Uterus (tissue), 2 donors: ENCODE data around the gene GAS7.

Source experiments
- CTCF ChIP-seq, 4 experiments: fragments of 200-600 bp in 2 of 4; fragments of 450-650 bp in 2 of 4; sonication (generic) in 2 of 4; IDR thresholded peaks; one replicate each; pipeline ENCODE4 v1.5.1; 2016 to 2019; ENCODE audit warnings: antibody characterized with exemption in 4 of 4, mild to moderate bottlenecking in 2 of 4, moderate library complexity in 1 of 4
- POLR2A ChIP-seq, 2 donors: fragments of 450-650 bp; IDR thresholded peaks; one replicate each; pipeline ENCODE4 v1.6.1; 2016; ENCODE audit warnings: antibody characterized with exemption in 2 of 2, mild to moderate bottlenecking in 1 of 2, moderate library complexity in 1 of 2

- no peak for TF ChIP-seq CTCF (IDR thresholded peaks at IDR 0.05)
- peak in 1 of 2 donors; percentile 52 for TF ChIP-seq POLR2A (IDR thresholded peaks at IDR 0.05)
These were observed at the start of gene GAS7 for GRCh38 chr17:10198509-10199249.
